Activated CD8-positive, alpha-beta memory T cell treated with anti-CD3 and anti-CD28 coated beads, Interleukin-2, amount 50 U/mL, for 24 hours (primary cell): Measurements from ENCODE around the gene COL20A1.

Experiments
- DNase-seq: peaks from one replicate; pipeline ENCODE4 v3.0.0-alpha.2; 2020; ENCODE audit errors: extremely low read depth

The COL20A1 gene

GRCh38 chr20:63320041-63320511, 27.1 kb downstream of the COL20A1 start:
- no peak for DNase-seq

GRCh38 chr20:63320616-63321147, 27.7 kb downstream of the COL20A1 start:
- DNase-seq = no peak

- DNase-seq = no peak
These were observed 28.3 kb downstream of the COL20A1 start for GRCh38 chr20:63321148-63321831.

- DNase-seq = no peak
These were observed 29.4 kb downstream of the COL20A1 start for GRCh38 chr20:63322146-63322932.

GRCh38 chr20:63322933-63323273, 29.9 kb downstream of the COL20A1 start:
- DNase-seq = no peak

- no peak for DNase-seq
These were observed 30.5 kb downstream of the COL20A1 start for GRCh38 chr20:63323357-63323981.

- DNase-seq = no peak
These were observed 32.1 kb downstream of the COL20A1 start for GRCh38 chr20:63325021-63325471.

GRCh38 chr20:63325554-63326313, 32.7 kb downstream of the COL20A1 start:
- no peak for DNase-seq

GRCh38 chr20:63326314-63327230, 33.6 kb downstream of the COL20A1 start:
- DNase-seq = no peak

GRCh38 chr20:63327231-63327745, 34.3 kb downstream of the COL20A1 start:
- DNase-seq = no peak

- no peak for DNase-seq
These were observed 35.2 kb downstream of the COL20A1 start for GRCh38 chr20:63328026-63328700.

- DNase-seq = no peak
These were observed 35.8 kb downstream of the COL20A1 start for GRCh38 chr20:63328718-63329275.

- no peak for DNase-seq
These were observed 36.5 kb downstream of the COL20A1 start for GRCh38 chr20:63329331-63330083.

GRCh38 chr20:63330084-63330760, 37.2 kb downstream of the COL20A1 start:
- DNase-seq = no peak

- no peak for DNase-seq
These were observed 38.0 kb downstream of the COL20A1 start for GRCh38 chr20:63330940-63331339.

- DNase-seq = no peak
These were observed 38.9 kb downstream of the COL20A1 start for GRCh38 chr20:63331741-63332400.

- no peak for DNase-seq
These were observed 39.7 kb downstream of the COL20A1 start for GRCh38 chr20:63332488-63333240.
